Measurements from ENCODE around the gene WNT3A.

- TF ChIP-seq EZH2 (IDR thresholded peaks at IDR 0.05) (no peak), POLR2AphosphoS5 (IDR thresholded peaks at IDR 0.05; ENCODE audit: borderline replicate concordance, low read depth, low read length) (no peak)
Measured at GRCh38 chr1:228013131-228013934, 6.5 kb downstream of the WNT3A start.
